ENCODE measurements around the gene USHBP1.

Gene USHBP1

GRCh38 chr19:17237747-17238706 is 26.5 kb downstream of the USHBP1 start:
- Histone ChIP-seq H3K27ac (ENCODE audit: low read depth, low read length) (peak overlapping the region; percentile 6), H3K79me1 (ENCODE audit: low read length) (peaks cover 11% of the 10 kb centered on the region), H2BK120ac (ENCODE audit: insufficient read depth, low read length, poor library complexity) (no peak overlapping the region), H4K12ac (ENCODE audit: low read depth, low read length) (no peak overlapping the region), H2BK5ac (ENCODE audit: low read depth, low read length, poor library complexity) (no peak overlapping the region), H3K27me3 (ENCODE audit: insufficient read depth, low read length) (no peaks in the 10 kb centered on the region), H4K8ac (ENCODE audit: low read depth, low read length) (no peak overlapping the region), H3K4ac (ENCODE audit: low read depth, low read length) (peak overlapping the region; percentile 22), H3K18ac (ENCODE audit: low read length) (no peak overlapping the region), H2AFZ (ENCODE audit: insufficient read depth, low read length, poor library complexity) (no peak overlapping the region), H3K4me2 (ENCODE audit: low read length) (no peak overlapping the region), H3K36me3 (ENCODE audit: control insufficient read depth in 1 of 2, insufficient read depth in 2 of 2, low read length in 2 of 2) (peaks cover 57 to 59% of the 10 kb centered on the region in 2 experiments), H2BK12ac (ENCODE audit: low read length) (no peak overlapping the region), H3K9me3 (ENCODE audit: insufficient read depth, low read depth, low read length) (peaks cover 3% of the 10 kb centered on the region), H3K14ac (ENCODE audit: low read length) (no peak overlapping the region), H3K23ac (ENCODE audit: low read length) (no peak overlapping the region), H3K4me3 (ENCODE audit: low read depth, low read length) (no peak overlapping the region), H4K91ac (ENCODE audit: low read depth, low read length) (no peak overlapping the region), H2AK5ac (ENCODE audit: low read length) (no peak overlapping the region), H3K79me2 (ENCODE audit: control insufficient read depth, insufficient read depth, low read length, poor library complexity) (peaks cover 24% of the 10 kb centered on the region), H3K9ac (ENCODE audit: low read length) (no peak overlapping the region), H3K4me1 (ENCODE audit: control insufficient read depth in 1 of 2, insufficient read depth in 2 of 2, low read length in 2 of 2) (peaks cover 25 to 26% of the 10 kb centered on the region in 2 experiments)
- DNase-seq = peak; percentile 82 to 87
- no CpG with 5 or more reads among the region's 13 CpGs for WGBS (ENCODE audit: extremely low coverage, insufficient coverage, insufficient read length)

DNA sequence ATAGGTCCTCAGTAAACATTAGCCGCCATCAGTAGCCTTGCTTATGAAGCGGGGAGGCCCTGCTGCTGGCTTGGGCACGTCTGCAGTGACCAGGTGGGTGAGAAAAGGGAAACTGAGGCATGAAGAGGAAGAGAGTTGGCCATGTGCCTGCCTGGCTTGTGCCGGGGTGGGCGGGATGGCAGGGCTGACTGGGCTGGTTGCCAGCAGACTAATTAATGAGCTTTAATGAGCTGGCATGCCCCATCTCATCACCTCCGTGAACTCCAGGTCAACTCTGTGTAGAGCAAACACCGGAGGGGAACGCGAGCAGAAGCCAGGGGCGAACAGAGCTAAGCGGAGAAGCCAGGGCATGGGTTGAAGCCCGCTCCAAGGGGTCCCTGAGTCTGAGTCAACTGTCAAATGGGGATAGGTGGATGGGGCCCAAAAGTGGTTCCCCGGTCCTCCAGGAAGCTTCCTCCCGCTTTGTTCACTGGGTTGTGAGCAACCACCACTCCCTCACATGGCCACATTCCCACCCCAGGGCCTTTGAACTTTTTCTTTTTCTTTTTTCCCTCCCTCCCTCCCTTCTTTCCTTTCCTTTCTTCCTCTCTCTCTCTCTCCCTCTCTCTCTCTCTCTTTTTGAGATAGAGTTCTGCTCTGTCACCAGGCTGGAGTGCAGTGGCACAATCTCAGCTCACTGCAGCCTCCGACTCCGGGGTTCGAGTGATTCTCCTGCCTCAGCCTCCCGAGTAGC is 27.6 kb downstream of the USHBP1 start:
- no peak overlapping the region for H2BK120ac ChIP-seq (ENCODE audit: insufficient read depth, low read length, poor library complexity)
- H3K4ac ChIP-seq (ENCODE audit: low read depth, low read length) = no peak overlapping the region
- no peaks in the 10 kb centered on the region for H3K27me3 ChIP-seq (ENCODE audit: insufficient read depth, low read length)
- H3K4me2 ChIP-seq (ENCODE audit: low read length) = no peak overlapping the region
- H3K9ac ChIP-seq (ENCODE audit: low read length) = no peak overlapping the region
- peaks cover 66 to 70% of the 10 kb centered on the region in 2 experiments for H3K36me3 ChIP-seq (ENCODE audit: control insufficient read depth in 1 of 2, insufficient read depth in 2 of 2, low read length in 2 of 2)
- peaks cover 16 to 17% of the 10 kb centered on the region in 2 experiments for H3K4me1 ChIP-seq (ENCODE audit: control insufficient read depth in 1 of 2, insufficient read depth in 2 of 2, low read length in 2 of 2)
- no peak overlapping the region for H3K23ac ChIP-seq (ENCODE audit: low read length)
- H3K18ac ChIP-seq (ENCODE audit: low read length) = no peak overlapping the region
- no peak overlapping the region for H4K12ac ChIP-seq (ENCODE audit: low read depth, low read length)
- no peak overlapping the region for H2AK5ac ChIP-seq (ENCODE audit: low read length)
- no peak overlapping the region for H3K14ac ChIP-seq (ENCODE audit: low read length)
- DNase-seq = no peak
- peak overlapping the region; percentile 7 for H4K8ac ChIP-seq (ENCODE audit: low read depth, low read length)
- H3K4me3 ChIP-seq (ENCODE audit: low read depth, low read length) = no peak overlapping the region
- no peak overlapping the region for H4K91ac ChIP-seq (ENCODE audit: low read depth, low read length)
- H2BK5ac ChIP-seq (ENCODE audit: low read depth, low read length, poor library complexity) = no peak overlapping the region
- peaks cover 3% of the 10 kb centered on the region for H3K9me3 ChIP-seq (ENCODE audit: insufficient read depth, low read depth, low read length)
- peak overlapping the region; percentile 9 for H3K27ac ChIP-seq (ENCODE audit: low read depth, low read length)
- WGBS (ENCODE audit: extremely low coverage, insufficient coverage, insufficient read length) = no CpG with 5 or more reads among the region's 18 CpGs
- no peak overlapping the region for H2AFZ ChIP-seq (ENCODE audit: insufficient read depth, low read length, poor library complexity)
- H3K79me1 ChIP-seq (ENCODE audit: low read length) = peaks cover 6% of the 10 kb centered on the region
- H3K79me2 ChIP-seq (ENCODE audit: control insufficient read depth, insufficient read depth, low read length, poor library complexity) = peaks cover 15% of the 10 kb centered on the region
- H2BK12ac ChIP-seq (ENCODE audit: low read length) = no peak overlapping the region

DNA sequence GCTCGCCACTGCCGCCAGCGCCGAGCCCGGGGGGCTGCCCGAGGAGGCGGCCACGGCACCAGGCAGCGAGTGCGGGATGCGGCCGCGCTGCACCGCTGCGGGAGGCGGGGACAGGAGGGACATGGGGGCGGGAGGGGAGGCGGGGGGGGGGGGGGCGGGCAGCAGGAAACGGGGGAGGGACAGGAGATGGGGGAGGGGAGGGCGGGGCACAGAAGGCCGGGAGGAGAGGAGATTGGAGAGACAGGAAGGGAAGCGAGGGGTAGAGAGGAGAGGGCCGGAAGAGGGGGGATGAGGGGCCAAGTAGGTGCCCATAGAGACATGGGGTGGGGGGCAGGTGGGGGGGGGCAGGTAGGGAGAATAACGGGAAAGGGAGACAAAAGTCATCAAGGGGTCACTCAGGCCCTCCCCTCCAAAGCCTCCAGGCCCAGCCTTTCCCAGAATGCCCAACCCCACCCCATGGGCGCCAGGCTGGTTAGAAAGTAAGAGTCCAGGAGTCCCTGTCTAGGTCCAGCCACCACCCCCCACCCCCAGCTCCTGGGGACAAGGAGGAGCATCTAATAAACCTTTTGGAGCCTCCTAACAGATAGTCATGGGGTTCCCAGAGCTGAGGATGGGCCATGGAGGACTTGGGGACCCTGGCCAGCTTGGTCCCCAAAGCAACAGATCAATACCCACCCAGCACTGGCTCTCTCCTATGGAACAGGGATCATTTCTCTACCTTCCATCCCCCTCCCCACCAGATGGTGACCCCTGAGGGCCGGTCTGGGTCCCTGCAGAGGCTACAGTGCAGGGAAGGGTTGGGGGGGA is 28.4 kb downstream of the USHBP1 start:
- peaks cover 3% of the 10 kb centered on the region for H3K9me3 ChIP-seq (ENCODE audit: insufficient read depth, low read depth, low read length)
- H4K91ac ChIP-seq (ENCODE audit: low read depth, low read length) = peak overlapping the region; percentile 63
- peak overlapping the region; percentile 45 for H3K4me3 ChIP-seq (ENCODE audit: low read depth, low read length)
- H3K18ac ChIP-seq (ENCODE audit: low read length) = peak overlapping the region; percentile 76
- H2AK5ac ChIP-seq (ENCODE audit: low read length) = peak overlapping the region; percentile 30
- H2BK5ac ChIP-seq (ENCODE audit: low read depth, low read length, poor library complexity) = peak overlapping the region; percentile 16
- peak overlapping the region; percentile 70 for H3K4me2 ChIP-seq (ENCODE audit: low read length)
- peak overlapping the region; percentile 2 for H4K8ac ChIP-seq (ENCODE audit: low read depth, low read length)
- peak overlapping the region; percentile 59 for H4K12ac ChIP-seq (ENCODE audit: low read depth, low read length)
- peak overlapping the region; percentile 60 for H2BK12ac ChIP-seq (ENCODE audit: low read length)
- DNase-seq = no peak
- H3K9ac ChIP-seq (ENCODE audit: low read length) = no peak overlapping the region
- peak overlapping the region; percentile 77 for H3K14ac ChIP-seq (ENCODE audit: low read length)
- H3K36me3 ChIP-seq (ENCODE audit: control insufficient read depth in 1 of 2, insufficient read depth in 2 of 2, low read length in 2 of 2) = peaks cover 70 to 73% of the 10 kb centered on the region in 2 experiments
- peaks cover 15 to 16% of the 10 kb centered on the region in 2 experiments for H3K4me1 ChIP-seq (ENCODE audit: control insufficient read depth in 1 of 2, insufficient read depth in 2 of 2, low read length in 2 of 2)
- peak overlapping the region; percentile 30 for H2BK120ac ChIP-seq (ENCODE audit: insufficient read depth, low read length, poor library complexity)
- WGBS (ENCODE audit: extremely low coverage, insufficient coverage, insufficient read length) = no CpG with 5 or more reads among the region's 27 CpGs
- peak overlapping the region; percentile 80 for H3K27ac ChIP-seq (ENCODE audit: low read depth, low read length)
- peaks cover 6% of the 10 kb centered on the region for H3K79me1 ChIP-seq (ENCODE audit: low read length)
- H3K4ac ChIP-seq (ENCODE audit: low read depth, low read length) = peak overlapping the region; percentile 50
- no peaks in the 10 kb centered on the region for H3K27me3 ChIP-seq (ENCODE audit: insufficient read depth, low read length)
- H3K23ac ChIP-seq (ENCODE audit: low read length) = no peak overlapping the region
- H3K79me2 ChIP-seq (ENCODE audit: control insufficient read depth, insufficient read depth, low read length, poor library complexity) = peaks cover 11% of the 10 kb centered on the region
- H2AFZ ChIP-seq (ENCODE audit: insufficient read depth, low read length, poor library complexity) = no peak overlapping the region
